HepG2 (cell line): Measurements from ENCODE around the gene RAD51D. TPM values are rescaled to one million over a fixed set of nuclear protein-coding genes. Genes with fewer than 3 reads are reported as not detected.

Experiments
- ATAC-seq: fragments of 200-7000 bp; cut with Tn5 transposase; 3 replicates; pipeline ENCODE4 v1.9.1; 2020; ENCODE audit warnings: mild to moderate bottlenecking, moderate library complexity
- BruUV-seq: library from RNA; stranded (reverse); fragments of 400-500 nt; replicated peaks from 2 replicates; lab custom pipeline; 2021; lab: Mats Ljungman, UMichigan
- CTCF ChIA-PET: fragments of 300-600 bp; formaldehyde crosslinking; extraction: SDS; loops from one replicate; lab custom pipeline; 2021; ENCODE audit warnings: low total read pairs, inconsistent platforms, low intra/inter-chr PET ratio; lab: Yijun Ruan, JAX
- POLR2A ChIA-PET: fragments of 350-600 bp; sonication (Branson Sonifier 250); formaldehyde crosslinking; loops from one replicate; lab custom pipeline; 2020; ENCODE audit warnings: antibody characterized with exemption, inconsistent platforms; lab: Yijun Ruan, JAX
- DNase-seq: peaks from one replicate; pipeline ENCODE4 v3.0.0-alpha.2; 2015; ENCODE audit warnings: low spot score
- FAIRE-seq: peaks from 3 replicates; lab custom pipeline; 2011; peaks lifted over from hg19 to GRCh38; lab: Jason Lieb, UNC
- H2AFZ ChIP-seq: one replicate; pipeline ENCODE4 v1.6.1; 2011; ENCODE audit warnings: low read length, inconsistent platforms
- H3K27ac ChIP-seq: fragments of 300-600 bp; 3 replicates; pipeline ENCODE4 v1.8.0; 2011; ENCODE audit warnings: mixed run types, mild to moderate bottlenecking, mixed read lengths, low read length, inconsistent platforms; ENCODE audit not compliant: insufficient read depth; ENCODE audit errors: extremely low read length
- H3K27me3 ChIP-seq, 2 experiments: fragments of 200-600 bp in 1 of 2; 2 replicates in 1 of 2; 3 replicates in 1 of 2; pipeline versions ENCODE4 v1.6.0 to v1.8.0; 2011; ENCODE audit warnings: low read length in 2 of 2, mild to moderate bottlenecking in 2 of 2, moderate library complexity in 2 of 2, inconsistent platforms in 1 of 2; ENCODE audit not compliant: insufficient read depth in 2 of 2, control insufficient read depth in 1 of 2
- H3K36me3 ChIP-seq, 2 experiments: fragments of 200-600 bp in 1 of 2; replicated peaks in 1 of 2; 2 replicates in 1 of 2; 3 replicates in 1 of 2; pipeline versions ENCODE4 v1.5.1 to v1.8.0; 2011; ENCODE audit warnings: low read length in 2 of 2, inconsistent platforms in 1 of 2; ENCODE audit not compliant: insufficient read depth in 2 of 2, control insufficient read depth in 1 of 2
- H3K4me1 ChIP-seq: 2 replicates; pipeline ENCODE4 v1.5.1; 2012; ENCODE audit warnings: low read length, inconsistent platforms; ENCODE audit not compliant: insufficient read depth
- H3K4me2 ChIP-seq: 2 replicates; pipeline ENCODE4 v1.6.0; 2011; ENCODE audit warnings: low read depth, low read length, inconsistent platforms
- H3K4me3 ChIP-seq, 3 experiments: fragments of 200-600 bp in 1 of 3; sonication (generic), shearing (Covaris generic) in 1 of 3; replicated peaks in 1 of 3; 2 replicates each; pipeline ENCODE4 v1.5.1; 2011 to 2016; ENCODE audit warnings: low read length in 3 of 3, inconsistent platforms in 2 of 3, low read depth in 2 of 3, mild to moderate bottlenecking in 2 of 3, control low read depth in 1 of 3, mixed read lengths in 1 of 3; ENCODE audit not compliant: insufficient read depth in 1 of 3
- H3K79me2 ChIP-seq: one replicate; pipeline ENCODE4 v1.6.1; 2011; ENCODE audit warnings: low read length, inconsistent platforms; ENCODE audit not compliant: insufficient read depth
- H3K9ac ChIP-seq: 2 replicates; pipeline ENCODE4 v1.6.0; 2011; ENCODE audit warnings: mild to moderate bottlenecking, low read depth, low read length, inconsistent platforms; ENCODE audit not compliant: insufficient read depth
- H3K9me3 ChIP-seq: 2 replicates; pipeline ENCODE4 v1.5.1; 2012; ENCODE audit warnings: mild to moderate bottlenecking, low read length
- H4K20me1 ChIP-seq: 2 replicates; pipeline ENCODE4 v1.6.0; 2011; ENCODE audit warnings: inconsistent platforms, mild to moderate bottlenecking, low read length, moderate library complexity; ENCODE audit not compliant: insufficient read depth
- ARHGAP35 ChIP-seq: sonication (generic); formaldehyde crosslinking; IDR thresholded peaks from 2 replicates; pipeline ENCODE4 v1.9.0; 2022; ENCODE audit warnings: mild to moderate bottlenecking, inconsistent platforms, moderate library complexity, missing genetic modification reagents, borderline replicate concordance
- HOXA5 ChIP-seq: sonication (generic); formaldehyde crosslinking; IDR thresholded peaks from 2 replicates; pipeline ENCODE4 v1.4.0; 2020; ENCODE audit warnings: missing genetic modification reagents
- KDM1A ChIP-seq: IDR thresholded peaks from 2 replicates; pipeline ENCODE4 v1.6.1; 2016; ENCODE audit warnings: missing compliant biosample characterization
- MAFF ChIP-seq: IDR thresholded peaks from 2 replicates; pipeline ENCODE4 v1.6.1; 2011; ENCODE audit warnings: low read depth, low read length, improper control_type of control experiment
- MXD4 ChIP-seq: IDR thresholded peaks from 2 replicates; pipeline ENCODE4 v1.6.1; 2016; ENCODE audit warnings: mild to moderate bottlenecking, missing biosample characterization, missing genetic modification reagents
- PITX1 ChIP-seq: sonication (generic); formaldehyde crosslinking; IDR thresholded peaks from 2 replicates; pipeline ENCODE4 v1.5.1; 2020; ENCODE audit warnings: mild to moderate bottlenecking, missing genetic modification reagents
- SALL2 ChIP-seq: sonication (generic); formaldehyde crosslinking; IDR thresholded peaks from 2 replicates; pipeline ENCODE4 v1.8.1; 2023; ENCODE audit warnings: mild to moderate bottlenecking, missing genetic modification reagents, inconsistent platforms
- SNAPC2 ChIP-seq: sonication (generic); formaldehyde crosslinking; IDR thresholded peaks from 2 replicates; pipeline ENCODE4 v1.8.1; 2022; ENCODE audit warnings: mild to moderate bottlenecking, missing genetic modification reagents
- TCF12 ChIP-seq, 2 experiments: fragments of 450-650 bp in 1 of 2; sonication (generic) in 1 of 2; formaldehyde crosslinking in 1 of 2; IDR thresholded peaks; 2 replicates each; pipeline versions ENCODE4 v1.6.1 to v1.8.0; 2017 to 2022; ENCODE audit warnings: antibody characterized with exemption in 1 of 2, mild to moderate bottlenecking in 1 of 2, missing genetic modification reagents in 1 of 2, moderate library complexity in 1 of 2
- ZNF329 ChIP-seq: sonication (generic); formaldehyde crosslinking; IDR thresholded peaks from 2 replicates; pipeline ENCODE4 v1.9.0; 2021; ENCODE audit warnings: low read depth, mild to moderate bottlenecking, missing genetic modification reagents
- ZNF451 ChIP-seq: sonication (generic); formaldehyde crosslinking; IDR thresholded peaks from 2 replicates; pipeline ENCODE4 v1.5.0; 2020; ENCODE audit warnings: mild to moderate bottlenecking, missing genetic modification reagents
- ZNF614 ChIP-seq: IDR thresholded peaks from 2 replicates; pipeline ENCODE4 v1.6.1; 2018; ENCODE audit warnings: missing biosample characterization, missing genetic modification reagents, inconsistent platforms, borderline replicate concordance
- ZZZ3 ChIP-seq: sonication (generic); formaldehyde crosslinking; IDR thresholded peaks from 2 replicates; pipeline ENCODE4 v1.4.0; 2020; ENCODE audit warnings: missing genetic modification reagents, mild to moderate bottlenecking, borderline replicate concordance
- WGBS: methylation state at CpG from one replicate; pipeline ENCODE4 v1.1.6; 2017; ENCODE audit warnings: low lambda C conversion rate; 5-methylcytosine and 5-hydroxymethylcytosine counted together
- in situ Hi-C: cut with HindIII; loops from 2 replicates; pipeline ENCODE4 v1.10.0; 2017; ENCODE audit warnings: low pct_unique_long_range_greater_than_20kb; ENCODE audit not compliant: extremely low pct_ligation_motif_present
- intact Hi-C: fragments of 100-400 bp; cut with micrococcal nuclease; formaldehyde crosslinking; loops from one replicate; pipeline ENCODE4 v1.10.0; 2022; ENCODE audit not compliant: unreplicated experiment
- polyA plus RNA-seq, 8 experiments: library from polyadenylated mRNA; depleted of rRNA in 3 of 8; stranded (reverse) in 7 of 8; unstranded in 1 of 8; fragments of >200 nt; fragmentation: Illumina TruSeq in 4 of 8; extraction: Trizol in 4 of 8; gene quantifications; 2 replicates each; pipeline versions ENCODE4 v1.2.1 to v1.2.3, GENCODE V29; 2011 to 2016; ENCODE audit warnings: low read depth in 4 of 8, missing spikeins in 1 of 8, mixed read lengths in 1 of 8; ENCODE audit not compliant: insufficient read depth in 1 of 8
- total RNA-seq, 5 experiments: library from RNA; depleted of rRNA; stranded (reverse); fragments of >200 nt; fragmentation: Illumina TruSeq; extraction: Trizol; gene quantifications; 2 replicates each; pipeline ENCODE4 v1.2.3, GENCODE V29; 2016; ENCODE audit warnings: low read depth in 1 of 5
- TF ChIP-seq, protein P1 (sequence below): sonication (generic); formaldehyde crosslinking; IDR thresholded peaks from 2 replicates; pipeline ENCODE4 v1.4.0; 2020; ENCODE audit warnings: mild to moderate bottlenecking, low read depth, missing genetic modification reagents

RAD51D gene
- total and polyA plus RNA-seq, 2 of the 13 experiments (the other 11 are each of a cell fraction or from before 2014, with no cell fraction given): 6.7 to 13.1 TPM

DNA sequence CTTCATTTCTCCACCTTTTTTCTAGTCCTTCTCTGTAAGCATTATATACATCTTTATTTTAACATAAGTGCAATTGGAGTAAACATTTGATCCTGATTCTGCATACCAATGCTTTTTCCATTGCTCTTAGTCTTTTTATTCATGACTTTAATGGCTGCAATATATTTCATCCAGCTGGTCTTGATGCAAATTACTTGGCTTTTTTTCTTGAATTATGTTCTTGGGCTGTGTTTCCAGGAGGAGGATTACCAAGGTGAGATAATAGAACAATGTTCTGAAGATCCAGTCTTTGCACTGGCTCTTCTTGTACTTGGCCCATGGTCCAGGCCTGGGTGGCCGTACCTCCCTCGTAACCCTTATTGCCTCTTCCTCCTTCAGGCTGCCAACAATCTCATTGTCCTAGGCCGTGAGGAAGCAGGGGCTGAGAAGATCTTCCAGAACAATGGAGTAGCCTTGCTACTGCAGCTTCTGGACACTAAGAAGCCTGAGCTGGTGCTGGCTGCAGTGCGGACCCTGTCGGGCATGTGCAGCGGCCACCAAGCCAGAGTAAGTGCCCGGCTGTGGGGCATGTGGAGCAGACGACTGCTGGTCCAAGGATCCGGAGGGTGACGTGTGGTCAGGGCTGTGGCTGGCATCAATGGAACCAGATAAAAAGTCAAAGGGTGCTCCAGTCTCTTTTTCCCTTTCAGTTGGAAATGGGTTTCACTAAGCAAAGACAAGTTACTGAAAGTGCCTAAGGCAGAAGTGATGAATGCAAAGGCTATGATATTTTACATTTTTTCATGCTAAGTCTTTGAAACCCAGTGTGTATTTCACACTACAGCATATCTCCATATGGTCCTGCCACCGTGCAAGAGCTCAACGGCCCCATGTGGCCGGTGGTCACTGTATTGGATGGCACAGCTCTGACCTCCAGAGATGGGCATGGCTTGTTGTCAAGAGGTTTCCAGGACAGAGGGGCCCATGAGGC, 34.8 kb upstream of the RAD51D start:
- no peak overlapping the region for H3K4me2 ChIP-seq
- H3K9ac ChIP-seq: no peak overlapping the region
- no TSS peak for BruUV-seq
- no peaks in the 10 kb centered on the region for H4K20me1 ChIP-seq
- H3K4me3 ChIP-seq: no peak overlapping the region
- no peak for ATAC-seq
- no peak overlapping the region for H3K27ac ChIP-seq
- no peak for FAIRE-seq
- no peaks in the 10 kb centered on the region for H3K79me2 ChIP-seq
- no peaks in the 10 kb centered on the region for H3K4me1 ChIP-seq
- no peaks in the 10 kb centered on the region for H3K9me3 ChIP-seq
- POLR2A ChIA-PET: no interaction called here
- CTCF ChIA-PET: no interaction called here
- TF ChIP-seq ZZZ3 (CRISPR knock-in tag) (no peak), ZNF451 (CRISPR knock-in tag) (no peak), HOXA5 (no peak)
- DNase-seq: no peak
- no peaks in the 10 kb centered on the region for H3K36me3 ChIP-seq
- no peak overlapping the region for H2AFZ ChIP-seq
- intact Hi-C loops: no loop called here
- 47% methylated on average over 7 of the region's 13 CpGs for WGBS
- in situ Hi-C loops: no loop called here
- peaks cover 2 to 13% of the 10 kb centered on the region in 2 experiments; a peak in 3 of 5 replicates for H3K27me3 ChIP-seq

GRCh38 chr17:35152421-35153140, 32.9 kb upstream of the RAD51D start:
- 38% methylated on average over 13 of the region's 13 CpGs for WGBS
- POLR2A ChIA-PET: no interaction called here
- BruUV-seq: no TSS peak
- in situ Hi-C loops (no loop called here), intact Hi-C loops (no loop called here)
- H3K36me3 ChIP-seq: no peaks in the 10 kb centered on the region
- DNase-seq (no peak), ATAC-seq (no peak), FAIRE-seq (no peak)
- no peak overlapping the region for H2AFZ ChIP-seq
- peaks cover 3 to 27% of the 10 kb centered on the region in 2 experiments; a peak in 3 of 5 replicates for H3K27me3 ChIP-seq
- H3K9ac ChIP-seq: no peak overlapping the region
- no peaks in the 10 kb centered on the region for H3K79me2 ChIP-seq
- H3K4me3 ChIP-seq: no peak overlapping the region
- H3K4me1 ChIP-seq: no peaks in the 10 kb centered on the region
- H3K4me2 ChIP-seq: no peak overlapping the region
- H4K20me1 ChIP-seq: no peaks in the 10 kb centered on the region
- CTCF ChIA-PET: no interaction called here
- H3K9me3 ChIP-seq: no peaks in the 10 kb centered on the region
- H3K27ac ChIP-seq: no peak overlapping the region
- TF ChIP-seq, protein P1, sequence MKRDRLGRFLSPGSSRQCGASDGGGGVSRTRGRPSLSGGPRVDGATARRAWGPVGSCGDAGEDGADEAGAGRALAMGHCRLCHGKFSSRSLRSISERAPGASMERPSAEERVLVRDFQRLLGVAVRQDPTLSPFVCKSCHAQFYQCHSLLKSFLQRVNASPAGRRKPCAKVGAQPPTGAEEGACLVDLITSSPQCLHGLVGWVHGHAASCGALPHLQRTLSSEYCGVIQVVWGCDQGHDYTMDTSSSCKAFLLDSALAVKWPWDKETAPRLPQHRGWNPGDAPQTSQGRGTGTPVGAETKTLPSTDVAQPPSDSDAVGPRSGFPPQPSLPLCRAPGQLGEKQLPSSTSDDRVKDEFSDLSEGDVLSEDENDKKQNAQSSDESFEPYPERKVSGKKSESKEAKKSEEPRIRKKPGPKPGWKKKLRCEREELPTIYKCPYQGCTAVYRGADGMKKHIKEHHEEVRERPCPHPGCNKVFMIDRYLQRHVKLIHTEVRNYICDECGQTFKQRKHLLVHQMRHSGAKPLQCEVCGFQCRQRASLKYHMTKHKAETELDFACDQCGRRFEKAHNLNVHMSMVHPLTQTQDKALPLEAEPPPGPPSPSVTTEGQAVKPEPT (CRISPR knock-in tag): no peak
- TF ChIP-seq SALL2 (CRISPR knock-in tag): no peak
- no peak for TF ChIP-seq KDM1A (CRISPR knock-in tag)
- TF ChIP-seq MAFF: no peak
- TF ChIP-seq TCF12 (IDR thresholded peaks at IDR 0.05): no peak
- TF ChIP-seq TCF12 (CRISPR knock-in tag; IDR thresholded peaks at IDR 0.05): no peak
- no peak for TF ChIP-seq ZNF329 (CRISPR knock-in tag)
- TF ChIP-seq MXD4 (CRISPR knock-in tag): no peak
- no peak for TF ChIP-seq PITX1 (CRISPR knock-in tag)
- TF ChIP-seq ZNF614: no peak
- TF ChIP-seq ARHGAP35 (CRISPR knock-in tag): no peak
- no peak for TF ChIP-seq SNAPC2 (CRISPR knock-in tag)
